ENCODE results near the gene CYP2A7.
"Not testable (repeated sequence)": the region's sequence is repeated elsewhere in the genome, so short reads cannot be mapped to it uniquely, and the experiment has no call there.

DNA sequence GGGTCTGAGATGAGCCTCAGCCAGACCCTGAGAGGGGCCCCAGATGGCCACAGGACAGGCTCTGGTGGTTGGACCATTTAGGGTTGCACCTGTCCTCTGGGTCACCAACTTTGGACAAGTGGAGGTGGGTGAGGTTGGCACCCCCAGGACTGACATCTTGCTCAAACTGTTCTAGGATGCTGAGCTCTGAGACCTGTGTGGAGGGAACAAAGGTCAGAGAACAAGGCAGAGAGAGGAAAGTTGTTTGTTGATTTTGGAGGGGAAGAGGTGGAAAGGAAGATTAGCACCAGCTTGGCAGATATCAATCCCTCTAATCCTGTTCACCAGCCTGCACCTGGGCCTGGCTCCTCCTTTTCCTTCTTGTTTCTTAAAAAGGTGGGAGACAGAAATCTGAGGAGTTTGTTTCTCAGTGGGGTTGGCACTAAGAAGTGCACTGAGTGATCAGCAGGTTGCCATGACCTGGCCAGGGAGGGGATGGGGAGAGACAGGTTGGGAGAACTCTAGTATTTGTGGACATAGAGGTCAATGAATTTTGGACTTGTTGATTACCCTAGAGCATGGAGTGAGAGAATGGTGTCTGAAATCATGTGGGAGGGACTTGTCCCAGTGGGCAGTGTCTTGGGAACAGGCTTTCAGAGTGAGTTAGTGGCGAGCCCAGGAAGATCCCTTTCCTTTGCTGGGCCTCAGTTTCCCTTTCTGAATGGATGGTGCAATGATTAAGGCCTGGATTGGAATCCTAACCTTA lies 2.3 kb upstream of the CYP2A7 start:
- TF ChIP-seq, protein P1, sequence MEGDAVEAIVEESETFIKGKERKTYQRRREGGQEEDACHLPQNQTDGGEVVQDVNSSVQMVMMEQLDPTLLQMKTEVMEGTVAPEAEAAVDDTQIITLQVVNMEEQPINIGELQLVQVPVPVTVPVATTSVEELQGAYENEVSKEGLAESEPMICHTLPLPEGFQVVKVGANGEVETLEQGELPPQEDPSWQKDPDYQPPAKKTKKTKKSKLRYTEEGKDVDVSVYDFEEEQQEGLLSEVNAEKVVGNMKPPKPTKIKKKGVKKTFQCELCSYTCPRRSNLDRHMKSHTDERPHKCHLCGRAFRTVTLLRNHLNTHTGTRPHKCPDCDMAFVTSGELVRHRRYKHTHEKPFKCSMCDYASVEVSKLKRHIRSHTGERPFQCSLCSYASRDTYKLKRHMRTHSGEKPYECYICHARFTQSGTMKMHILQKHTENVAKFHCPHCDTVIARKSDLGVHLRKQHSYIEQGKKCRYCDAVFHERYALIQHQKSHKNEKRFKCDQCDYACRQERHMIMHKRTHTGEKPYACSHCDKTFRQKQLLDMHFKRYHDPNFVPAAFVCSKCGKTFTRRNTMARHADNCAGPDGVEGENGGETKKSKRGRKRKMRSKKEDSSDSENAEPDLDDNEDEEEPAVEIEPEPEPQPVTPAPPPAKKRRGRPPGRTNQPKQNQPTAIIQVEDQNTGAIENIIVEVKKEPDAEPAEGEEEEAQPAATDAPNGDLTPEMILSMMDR (IDR thresholded peaks at IDR 0.05) = not testable (repeated sequence)
- not testable (repeated sequence) for TF ChIP-seq POLR2A (IDR thresholded peaks at IDR 0.05)
